Endodermal cell (in vitro differentiated cells): ENCODE measurements around the gene NXPH4. TPM values are rescaled to one million over a fixed set of nuclear protein-coding genes. Genes with fewer than 3 reads are reported as not detected.

ENCODE experiments used
- DNase-seq: peaks from one replicate; pipeline ENCODE4 v3.0.0-alpha.2; 2017
- H3K27ac ChIP-seq: 2 replicates; pipeline ENCODE4 v1.5.1; 2013; ENCODE audit warnings: mild to moderate bottlenecking, low read depth, low read length, moderate library complexity
- H3K27me3 ChIP-seq: 2 replicates; pipeline ENCODE4 v1.6.1; 2013; ENCODE audit warnings: mild to moderate bottlenecking, low read length, moderate library complexity; ENCODE audit not compliant: insufficient read depth, control insufficient read depth, poor library complexity, severe bottlenecking
- H3K36me3 ChIP-seq: 2 replicates; pipeline ENCODE4 v1.7.0; 2013; ENCODE audit warnings: mild to moderate bottlenecking, low read length, moderate library complexity; ENCODE audit not compliant: control insufficient read depth, insufficient read depth
- H3K4me1 ChIP-seq: one replicate; pipeline ENCODE4 v1.7.0; 2013; ENCODE audit warnings: low read length; ENCODE audit not compliant: control insufficient read depth, insufficient read depth
- H3K4me3 ChIP-seq: 2 replicates; pipeline ENCODE4 v1.5.1; 2013; ENCODE audit warnings: mild to moderate bottlenecking, low read length, moderate library complexity
- H3K9ac ChIP-seq: 2 replicates; pipeline ENCODE4 v1.6.1; 2013; ENCODE audit warnings: mild to moderate bottlenecking, low read length, moderate library complexity; ENCODE audit not compliant: poor library complexity, severe bottlenecking; ENCODE audit errors: extremely low read depth
- H3K9me3 ChIP-seq: 2 replicates; pipeline ENCODE4 v1.6.1; 2013; ENCODE audit warnings: mild to moderate bottlenecking, low read length, moderate library complexity; ENCODE audit not compliant: control insufficient read depth
- H3K27ac Mint-ChIP-seq: 2 replicates; pipeline ENCODE4 v1.8.0; 2020; ENCODE audit warnings: mixed read lengths
- H3K27me3 Mint-ChIP-seq: 2 replicates; pipeline ENCODE4 v1.8.0; 2021; ENCODE audit warnings: mild to moderate bottlenecking, mixed read lengths; ENCODE audit not compliant: insufficient read depth
- H3K36me3 Mint-ChIP-seq: 2 replicates; pipeline ENCODE4 v1.8.0; 2020; ENCODE audit warnings: low read depth, mixed read lengths
- H3K4me1 Mint-ChIP-seq: 2 replicates; pipeline ENCODE4 v1.8.0; 2020; ENCODE audit warnings: mixed read lengths
- H3K4me3 Mint-ChIP-seq: 2 replicates; pipeline ENCODE4 v1.8.0; 2020; ENCODE audit warnings: mild to moderate bottlenecking, moderate library complexity, mixed read lengths
- H3K9me3 Mint-ChIP-seq: 2 replicates; pipeline ENCODE4 v1.8.0; 2020; ENCODE audit warnings: mild to moderate bottlenecking, mixed read lengths
- WGBS, 2 experiments: methylation state at CpG; one replicate each; pipeline versions ENCODE4 v1.1.5 to v1.1.7; 2013; ENCODE audit warnings: missing lambda C conversion rate in 2 of 2, mixed read lengths in 1 of 2; ENCODE audit not compliant: insufficient coverage in 1 of 2, insufficient read length in 1 of 2; 5-methylcytosine and 5-hydroxymethylcytosine counted together
- total RNA-seq, 2 donors: library from RNA; stranded (reverse); fragmentation: NEBNext Ultra II Directional in 1 of 2; extraction: Animal tissue kit (Norgen Biotek cat#: 25700) in 1 of 2; gene quantifications; 2 replicates in 1 of 2; 3 replicates in 1 of 2; pipeline ENCODE4 v1.2.1, GENCODE V29; 2021
- TF ChIP-seq, protein P1 (sequence below): fragments of 200-600 bp; sonication (generic); conservative IDR thresholded peaks from 2 replicates; pipeline ENCODE4 v1.5.0; 2021; ENCODE audit warnings: antibody characterized with exemption, mild to moderate bottlenecking

NXPH4 gene
- total RNA-seq, 2 donors from 2014 or later, result 0.31 to 1.1 TPM

DNA sequence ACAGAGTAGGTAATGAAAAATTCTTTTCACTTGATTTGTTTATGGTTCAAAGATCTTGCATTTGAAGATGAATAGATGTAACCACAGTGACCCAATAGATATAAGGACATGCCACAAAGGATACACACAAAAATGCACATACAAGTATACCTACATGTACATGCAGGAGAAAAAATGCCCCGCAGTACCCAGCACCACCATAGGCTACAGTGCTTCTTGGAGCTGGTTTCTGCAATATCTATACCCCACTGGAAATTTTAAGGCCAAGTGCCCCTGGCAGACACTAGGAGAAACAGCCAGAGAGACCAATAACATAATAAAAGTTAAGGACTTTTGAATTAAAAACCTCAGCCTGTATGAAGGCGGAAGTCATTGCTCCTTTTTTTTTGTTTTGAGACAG lies 46.5 kb downstream of the NXPH4 start:
- Histone ChIP-seq H3K4me3 (peak overlapping the region; percentile 36), H3K9ac (no peak overlapping the region), H3K9me3 (no peaks in the 10 kb centered on the region), H3K27ac (no peak overlapping the region), H3K36me3 (peaks cover 41% of the 10 kb centered on the region), H3K4me1 (peaks cover 21% of the 10 kb centered on the region), H3K27me3 (no peaks in the 10 kb centered on the region)
- H3K4me1 Mint-ChIP-seq, result peaks cover 30% of the 10 kb centered on the region
- peaks cover 41% of the 10 kb centered on the region for H3K36me3 Mint-ChIP-seq
- no peaks in the 10 kb centered on the region for H3K27me3 Mint-ChIP-seq
- H3K27ac Mint-ChIP-seq, result no peak overlapping the region
- H3K9me3 Mint-ChIP-seq, result no peaks in the 10 kb centered on the region
- TF ChIP-seq, protein P1, sequence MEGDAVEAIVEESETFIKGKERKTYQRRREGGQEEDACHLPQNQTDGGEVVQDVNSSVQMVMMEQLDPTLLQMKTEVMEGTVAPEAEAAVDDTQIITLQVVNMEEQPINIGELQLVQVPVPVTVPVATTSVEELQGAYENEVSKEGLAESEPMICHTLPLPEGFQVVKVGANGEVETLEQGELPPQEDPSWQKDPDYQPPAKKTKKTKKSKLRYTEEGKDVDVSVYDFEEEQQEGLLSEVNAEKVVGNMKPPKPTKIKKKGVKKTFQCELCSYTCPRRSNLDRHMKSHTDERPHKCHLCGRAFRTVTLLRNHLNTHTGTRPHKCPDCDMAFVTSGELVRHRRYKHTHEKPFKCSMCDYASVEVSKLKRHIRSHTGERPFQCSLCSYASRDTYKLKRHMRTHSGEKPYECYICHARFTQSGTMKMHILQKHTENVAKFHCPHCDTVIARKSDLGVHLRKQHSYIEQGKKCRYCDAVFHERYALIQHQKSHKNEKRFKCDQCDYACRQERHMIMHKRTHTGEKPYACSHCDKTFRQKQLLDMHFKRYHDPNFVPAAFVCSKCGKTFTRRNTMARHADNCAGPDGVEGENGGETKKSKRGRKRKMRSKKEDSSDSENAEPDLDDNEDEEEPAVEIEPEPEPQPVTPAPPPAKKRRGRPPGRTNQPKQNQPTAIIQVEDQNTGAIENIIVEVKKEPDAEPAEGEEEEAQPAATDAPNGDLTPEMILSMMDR, result peak; percentile 30
- 79 to 94% methylated on average over 1 to 2 of the region's 2 CpGs for WGBS, 2 experiments
- H3K4me3 Mint-ChIP-seq, result no peak overlapping the region
- DNase-seq, result no peak

DNA sequence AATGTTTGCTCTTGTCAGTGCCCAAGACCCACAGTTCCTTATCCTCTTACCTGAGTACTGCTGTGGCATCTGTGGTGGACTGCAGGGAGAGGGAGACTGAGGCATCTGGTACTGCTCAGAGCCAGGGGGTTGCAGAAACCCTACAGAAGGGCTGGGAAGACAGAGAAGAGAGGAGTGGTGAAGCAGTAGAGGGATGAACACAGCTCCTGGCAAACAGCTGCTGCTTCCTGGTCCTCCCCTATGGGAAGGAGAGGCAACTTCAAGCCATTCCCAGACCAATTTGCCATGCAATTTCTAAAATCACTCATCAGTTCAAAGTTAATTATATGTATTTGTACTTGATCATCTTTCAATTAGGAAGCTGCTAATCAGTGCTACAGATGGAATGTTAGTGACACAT lies 50.1 kb downstream of the NXPH4 start:
- Histone ChIP-seq H3K27ac (no peak overlapping the region), H3K9ac (no peak overlapping the region), H3K9me3 (no peaks in the 10 kb centered on the region), H3K27me3 (no peaks in the 10 kb centered on the region), H3K36me3 (peaks cover 45% of the 10 kb centered on the region), H3K4me1 (peaks cover 10% of the 10 kb centered on the region), H3K4me3 (no peak overlapping the region)
- DNase-seq, result no peak
- Mint-ChIP-seq H3K9me3 (no peaks in the 10 kb centered on the region), H3K4me3 (no peak overlapping the region), H3K27me3 (no peaks in the 10 kb centered on the region), H3K4me1 (peaks cover 22% of the 10 kb centered on the region), H3K27ac (no peak overlapping the region), H3K36me3 (peaks cover 46% of the 10 kb centered on the region)
- TF ChIP-seq, protein P1, result no peak

DNA sequence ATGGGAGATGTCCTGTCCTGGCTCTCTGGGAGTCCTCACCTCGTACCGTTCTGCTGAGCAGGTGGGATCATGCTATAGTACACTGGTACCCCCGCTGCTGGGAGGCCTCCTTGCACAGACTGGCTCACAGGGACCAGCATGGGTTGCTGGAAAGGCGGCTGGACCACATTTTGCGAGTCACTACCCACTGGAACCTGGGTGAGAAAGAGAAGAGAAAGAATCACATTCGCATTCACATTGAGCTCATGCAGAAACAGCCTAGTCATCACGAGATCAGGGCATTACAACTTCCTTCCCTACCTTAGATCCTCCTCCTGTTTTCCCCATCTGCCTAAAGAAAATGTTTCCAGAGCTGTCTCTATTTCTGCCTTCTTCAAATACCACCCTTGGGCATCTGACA lies 51.7 kb downstream of the NXPH4 start:
- no peak overlapping the region for H3K4me3 ChIP-seq

More for the DNA sequence above, 51.7 kb downstream of the NXPH4 start:
- Mint-ChIP-seq H3K9me3 (no peaks in the 10 kb centered on the region), H3K4me1 (peaks cover 19% of the 10 kb centered on the region), H3K4me3 (no peak overlapping the region), H3K27ac (peak overlapping the region; percentile 62), H3K27me3 (no peaks in the 10 kb centered on the region), H3K36me3 (peaks cover 46% of the 10 kb centered on the region)
- TF ChIP-seq, protein P1, result no peak
- Histone ChIP-seq H3K27ac (no peak overlapping the region), H3K4me1 (peaks cover 8% of the 10 kb centered on the region), H3K36me3 (peaks cover 45% of the 10 kb centered on the region), H3K9ac (no peak overlapping the region), H3K27me3 (no peaks in the 10 kb centered on the region), H3K9me3 (no peaks in the 10 kb centered on the region)
- no peak for DNase-seq
- 87 to 100% methylated on average over 6 to 7 of the region's 7 CpGs for WGBS, 2 experiments
